Measurements from ENCODE around the gene PBX3.

- TF ChIP-seq ZNF274 (IDR thresholded peaks at IDR 0.05; ENCODE audit: low read depth, low read length) = no peak
- TF ChIP-seq YY1 (IDR thresholded peaks at IDR 0.05; ENCODE audit: insufficient read depth, insufficient read length) = no peak
Observed at GRCh38 chr9:125805586-125805985, 58.4 kb downstream of the PBX3 start.

All from NT2/D1 (cell line).